ENCODE data around the gene KIF15. TPM values are rescaled to one million over a fixed set of nuclear protein-coding genes. Genes with fewer than 3 reads are reported as not detected.

KIF15 gene
- total RNA-seq, 2 experiments from 2014 or later, result 38.1 to 41.9 TPM

DNA sequence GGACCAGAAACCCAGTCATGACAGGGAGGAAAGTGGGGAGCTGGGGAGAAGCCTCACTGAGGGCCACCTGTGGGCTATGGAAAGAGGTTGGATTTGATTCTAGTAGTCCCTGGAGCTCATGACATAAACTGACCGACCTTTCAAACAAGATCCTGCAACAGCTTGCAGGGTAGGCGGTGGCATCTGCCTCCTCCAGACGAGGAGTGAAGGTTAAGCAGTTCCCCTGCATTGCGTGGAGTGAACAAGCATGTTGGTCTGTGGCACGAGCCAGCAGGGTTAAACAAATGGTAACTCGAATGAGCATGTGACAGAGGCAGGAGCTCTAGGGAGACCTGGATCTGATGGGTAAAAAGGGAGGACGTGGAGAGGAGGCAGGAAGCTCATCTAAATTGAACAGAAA lies 125.5 kb downstream of the KIF15 start:
- TF ChIP-seq, protein P1, sequence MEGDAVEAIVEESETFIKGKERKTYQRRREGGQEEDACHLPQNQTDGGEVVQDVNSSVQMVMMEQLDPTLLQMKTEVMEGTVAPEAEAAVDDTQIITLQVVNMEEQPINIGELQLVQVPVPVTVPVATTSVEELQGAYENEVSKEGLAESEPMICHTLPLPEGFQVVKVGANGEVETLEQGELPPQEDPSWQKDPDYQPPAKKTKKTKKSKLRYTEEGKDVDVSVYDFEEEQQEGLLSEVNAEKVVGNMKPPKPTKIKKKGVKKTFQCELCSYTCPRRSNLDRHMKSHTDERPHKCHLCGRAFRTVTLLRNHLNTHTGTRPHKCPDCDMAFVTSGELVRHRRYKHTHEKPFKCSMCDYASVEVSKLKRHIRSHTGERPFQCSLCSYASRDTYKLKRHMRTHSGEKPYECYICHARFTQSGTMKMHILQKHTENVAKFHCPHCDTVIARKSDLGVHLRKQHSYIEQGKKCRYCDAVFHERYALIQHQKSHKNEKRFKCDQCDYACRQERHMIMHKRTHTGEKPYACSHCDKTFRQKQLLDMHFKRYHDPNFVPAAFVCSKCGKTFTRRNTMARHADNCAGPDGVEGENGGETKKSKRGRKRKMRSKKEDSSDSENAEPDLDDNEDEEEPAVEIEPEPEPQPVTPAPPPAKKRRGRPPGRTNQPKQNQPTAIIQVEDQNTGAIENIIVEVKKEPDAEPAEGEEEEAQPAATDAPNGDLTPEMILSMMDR (IDR thresholded peaks at IDR 0.05), result no peak
- no peak for DNase-seq
- Mint-ChIP-seq H3K36me3 (ENCODE audit: low read depth) (no peaks in the 10 kb centered on the region), H3K9me3 (no peaks in the 10 kb centered on the region), H3K4me1 (ENCODE audit: low read depth) (no peaks in the 10 kb centered on the region), H3K27me3 (peaks cover 10% of the 10 kb centered on the region), H3K4me3 (no peak overlapping the region), H3K27ac (no peak overlapping the region)
- ChIA-PET CTCF (no interaction called here), POLR2A (no interaction called here)
- intact Hi-C loops (cut with micrococcal nuclease), result no loop called here
- no peak for ATAC-seq

DNA sequence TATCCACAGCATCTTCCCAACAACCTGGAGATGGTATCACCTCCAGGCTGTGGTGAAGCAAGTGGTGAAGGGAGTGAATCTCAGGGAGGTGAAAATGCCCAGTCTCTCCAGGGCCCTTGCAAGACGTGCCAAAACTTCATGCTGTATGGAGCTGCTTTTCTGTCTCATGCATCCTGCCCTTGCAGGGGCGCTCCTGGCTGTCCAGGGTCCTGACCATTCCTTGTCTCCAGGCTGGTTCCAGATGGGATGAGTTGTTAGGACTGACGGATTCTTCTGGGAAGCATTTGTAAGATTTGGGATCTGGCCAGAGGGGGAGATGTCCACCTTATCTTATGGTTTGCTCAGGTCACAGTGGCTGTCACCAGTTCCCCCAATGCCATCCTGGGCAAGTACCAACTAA lies 128.7 kb downstream of the KIF15 start:
- no peaks in the 10 kb centered on the region for H3K9me3 Mint-ChIP-seq
- H3K4me1 Mint-ChIP-seq (ENCODE audit: low read depth), result no peaks in the 10 kb centered on the region
- ATAC-seq, result no peak
- H3K4me3 Mint-ChIP-seq, result no peak overlapping the region
- TF ChIP-seq, protein P1 (IDR thresholded peaks at IDR 0.05), result no peak
- H3K36me3 Mint-ChIP-seq (ENCODE audit: low read depth), result no peaks in the 10 kb centered on the region
- ChIA-PET CTCF (interaction anchor here (1.3 kb wide), 1 partner anchor 357 kb away, joined by 3 read pairs; no protein-coding TSS in a partner anchor), POLR2A (interaction anchor here (1.7 kb wide), 1 partner anchor 14 kb away, joined by 3 read pairs; no protein-coding TSS in a partner anchor)
- peaks cover 4% of the 10 kb centered on the region for H3K27me3 Mint-ChIP-seq
- no peak for DNase-seq
- intact Hi-C loops (cut with micrococcal nuclease), result no loop called here
- no peak overlapping the region for H3K27ac Mint-ChIP-seq

DNA sequence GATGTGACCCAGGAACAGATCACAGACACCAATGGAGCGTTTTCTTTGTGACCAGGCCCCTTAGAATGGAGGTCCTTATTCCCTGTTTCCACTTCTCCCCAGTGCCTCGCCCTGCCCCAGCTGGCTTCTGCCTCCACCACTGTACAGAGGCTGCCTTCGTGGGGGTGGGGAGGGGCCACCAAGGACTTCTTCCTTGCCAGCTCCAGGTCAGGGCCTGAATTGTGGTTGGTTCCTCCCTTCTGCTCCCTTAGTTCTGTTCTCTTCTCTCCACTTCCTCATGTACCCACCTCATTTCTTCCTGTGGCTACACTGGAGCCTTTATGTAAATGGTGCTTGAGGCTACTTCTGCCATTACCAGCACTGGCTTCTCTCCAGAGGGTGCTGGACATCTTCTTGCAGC lies 129.3 kb downstream of the KIF15 start:
- intact Hi-C loops (cut with micrococcal nuclease), result no loop called here
- POLR2A ChIA-PET, result interaction anchor here (1.7 kb wide), 1 partner anchor 13 kb away, joined by 3 read pairs; no protein-coding TSS in a partner anchor

DNA sequence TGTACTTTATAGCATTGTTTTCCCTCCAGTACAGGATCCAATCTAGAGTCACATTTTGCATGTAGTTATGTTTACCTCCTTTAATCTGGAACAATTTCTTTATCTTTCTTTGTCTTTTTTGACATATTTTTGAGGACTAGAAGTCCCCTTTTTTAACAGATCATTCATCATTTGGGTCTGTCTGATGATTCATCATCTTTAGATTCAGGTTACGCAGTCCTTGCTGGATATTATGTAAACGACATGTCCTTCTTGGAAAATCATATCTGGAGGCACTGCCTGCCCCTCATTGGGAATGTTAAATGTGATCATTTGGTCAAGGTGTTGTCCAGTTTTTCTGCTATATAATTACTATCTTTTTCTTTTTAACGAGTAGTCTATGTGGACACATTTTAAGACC lies 131.1 kb downstream of the KIF15 start:
- TF ChIP-seq, protein P1 (IDR thresholded peaks at IDR 0.05), result no peak
- Mint-ChIP-seq H3K4me1 (ENCODE audit: low read depth) (no peaks in the 10 kb centered on the region), H3K27ac (no peak overlapping the region), H3K27me3 (no peaks in the 10 kb centered on the region), H3K36me3 (ENCODE audit: low read depth) (no peaks in the 10 kb centered on the region), H3K9me3 (no peaks in the 10 kb centered on the region), H3K4me3 (no peak overlapping the region)
- DNase-seq (no peak), ATAC-seq (no peak)
- intact Hi-C loops (cut with micrococcal nuclease), result no loop called here
- POLR2A ChIA-PET, result no interaction called here
- CTCF ChIA-PET, result no interaction called here

More for the DNA sequence above, 129.3 kb downstream of the KIF15 start:
- Mint-ChIP-seq H3K9me3 (no peaks in the 10 kb centered on the region), H3K4me3 (no peak overlapping the region), H3K4me1 (ENCODE audit: low read depth) (no peaks in the 10 kb centered on the region), H3K36me3 (ENCODE audit: low read depth) (no peaks in the 10 kb centered on the region), H3K27ac (no peak overlapping the region), H3K27me3 (peaks cover 4% of the 10 kb centered on the region)
- TF ChIP-seq, protein P1 (IDR thresholded peaks at IDR 0.05), result no peak
- CTCF ChIA-PET, result interaction anchor here (1.3 kb wide), 1 partner anchor 358 kb away, joined by 3 read pairs; no protein-coding TSS in a partner anchor
- DNase-seq, result no peak
- ATAC-seq, result no peak

DNA sequence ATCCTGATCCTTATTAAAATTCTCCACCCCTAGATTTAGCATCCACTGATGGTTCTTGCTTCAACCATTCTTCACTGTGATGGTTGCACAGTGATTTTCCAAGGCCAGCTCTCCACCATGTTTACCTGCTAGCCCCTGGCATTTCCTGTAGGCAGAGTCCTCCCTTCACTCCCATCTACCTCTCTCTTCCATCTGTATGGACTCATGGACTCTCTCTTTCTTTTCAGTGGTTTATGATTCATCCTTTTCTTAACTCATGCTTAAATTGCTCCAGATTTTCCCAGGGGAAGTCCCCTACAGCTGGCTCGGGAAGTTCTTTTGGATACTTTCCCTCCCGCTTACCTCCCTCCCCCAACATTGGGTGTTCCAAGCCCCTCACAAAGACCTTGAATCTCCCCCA lies 131.5 kb downstream of the KIF15 start:
- intact Hi-C loops (cut with micrococcal nuclease), result no loop called here
- no peak overlapping the region for H3K27ac Mint-ChIP-seq
- POLR2A ChIA-PET, result no interaction called here
- no peaks in the 10 kb centered on the region for H3K27me3 Mint-ChIP-seq
- no peak overlapping the region for H3K4me3 Mint-ChIP-seq
- no peaks in the 10 kb centered on the region for H3K9me3 Mint-ChIP-seq
- no peak for ATAC-seq
- no peaks in the 10 kb centered on the region for H3K4me1 Mint-ChIP-seq (ENCODE audit: low read depth)
- CTCF ChIA-PET, result no interaction called here
- H3K36me3 Mint-ChIP-seq (ENCODE audit: low read depth), result no peaks in the 10 kb centered on the region
- TF ChIP-seq, protein P1 (IDR thresholded peaks at IDR 0.05), result no peak
- DNase-seq, result no peak

All from activated CD8-positive, alpha-beta T cell treated with anti-CD3 and anti-CD28 coated beads for 36 hours (primary cell).